ENCODE data around the gene EGLN1.

Gene EGLN1

DNA sequence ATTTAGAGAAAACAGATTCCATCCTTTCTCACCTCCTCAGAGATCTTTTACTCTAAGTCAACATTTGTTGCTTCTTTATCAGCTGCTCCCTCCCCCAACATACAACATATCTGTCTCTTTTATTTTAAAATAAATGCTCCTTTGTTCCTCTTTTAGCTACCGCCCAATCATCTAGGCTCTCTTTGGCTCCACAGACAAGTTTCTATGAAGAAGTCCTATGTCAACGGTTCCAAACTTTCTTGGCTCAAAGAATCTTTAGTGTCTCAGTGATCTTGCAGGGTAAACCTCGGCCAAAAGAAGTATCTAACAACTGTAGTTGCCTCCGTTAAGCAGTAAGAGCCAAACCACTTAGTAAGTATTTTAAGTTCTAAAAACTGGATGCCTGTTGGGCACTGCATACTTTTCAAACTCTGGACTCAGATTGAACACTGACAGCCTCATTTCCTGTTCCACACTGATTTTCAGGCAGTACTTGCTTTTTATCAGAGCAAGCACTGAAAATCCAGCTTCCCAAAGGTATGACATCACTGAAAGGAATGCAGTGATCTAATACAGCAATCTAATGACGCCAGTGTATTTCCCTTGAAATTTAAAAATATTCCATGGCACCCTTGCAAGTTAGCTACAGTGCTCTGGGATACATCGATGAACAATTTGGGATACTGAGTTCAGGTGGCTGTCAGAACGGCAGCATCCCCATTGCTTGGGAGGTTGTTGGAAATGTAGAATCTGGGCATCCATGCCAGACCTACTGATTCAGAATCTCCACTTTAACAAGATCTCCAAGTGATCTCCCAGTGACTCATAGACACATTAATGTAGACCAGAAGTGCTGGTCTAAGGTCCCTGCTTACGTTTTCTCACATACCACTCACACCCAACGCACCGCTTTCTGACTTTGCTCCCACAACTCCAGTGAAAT is 26.8 kb downstream of the EGLN1 start:
- DNase-seq, result no peak

DNA sequence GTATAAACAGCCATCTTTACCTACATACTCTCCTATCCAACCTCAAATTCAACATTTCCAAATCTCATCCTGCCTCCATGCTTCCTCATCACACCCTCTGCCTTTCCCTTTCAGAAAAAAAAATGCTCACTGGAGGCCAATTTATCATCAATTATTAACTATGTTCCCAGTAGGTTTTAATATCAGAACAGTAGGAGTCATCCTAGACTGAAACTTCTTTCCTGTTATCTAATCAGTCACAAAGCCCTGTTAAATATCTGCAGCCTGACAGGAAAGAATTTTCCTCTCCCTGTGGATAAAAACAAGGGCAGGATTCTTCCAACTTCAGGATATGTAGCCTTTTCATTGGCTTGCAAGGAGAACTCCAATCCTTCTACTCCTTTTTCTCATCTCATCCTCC is 28.4 kb downstream of the EGLN1 start:
- DNase-seq, result no peak

DNA sequence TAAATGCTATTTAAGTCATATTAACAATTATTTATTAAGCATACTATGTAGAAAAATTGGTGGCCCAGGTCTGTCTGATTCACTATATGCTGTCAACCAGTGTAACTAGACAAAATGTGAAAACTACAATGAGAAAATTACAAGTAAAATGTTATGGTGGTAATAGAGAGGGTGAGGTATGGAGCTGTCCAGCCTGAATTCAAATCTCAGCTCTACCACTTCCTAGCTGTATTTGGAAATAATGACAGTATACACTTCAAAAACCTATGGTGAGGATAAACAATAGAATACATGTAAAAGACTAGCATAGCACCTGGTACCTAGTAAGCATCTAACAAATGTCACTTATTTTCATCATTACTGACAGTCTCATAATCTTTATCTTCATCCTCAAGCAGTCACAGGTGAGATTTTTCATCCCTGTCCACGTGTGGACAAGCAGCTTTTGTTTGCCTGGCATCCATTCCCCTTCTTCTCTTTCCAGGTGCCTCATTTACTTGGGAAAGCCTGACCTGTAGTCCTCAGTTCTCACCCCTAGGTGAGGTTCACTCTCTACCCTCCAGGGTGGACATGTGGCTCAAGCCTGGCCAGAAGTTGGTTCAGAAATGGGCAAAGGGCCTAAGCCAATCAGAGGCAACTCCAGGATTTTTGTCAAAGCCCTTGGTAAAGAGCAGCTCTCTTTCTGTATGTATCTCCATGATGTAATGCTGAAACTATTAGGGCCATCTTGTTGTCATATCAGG is 29.5 kb downstream of the EGLN1 start:
- no peak for DNase-seq

DNA sequence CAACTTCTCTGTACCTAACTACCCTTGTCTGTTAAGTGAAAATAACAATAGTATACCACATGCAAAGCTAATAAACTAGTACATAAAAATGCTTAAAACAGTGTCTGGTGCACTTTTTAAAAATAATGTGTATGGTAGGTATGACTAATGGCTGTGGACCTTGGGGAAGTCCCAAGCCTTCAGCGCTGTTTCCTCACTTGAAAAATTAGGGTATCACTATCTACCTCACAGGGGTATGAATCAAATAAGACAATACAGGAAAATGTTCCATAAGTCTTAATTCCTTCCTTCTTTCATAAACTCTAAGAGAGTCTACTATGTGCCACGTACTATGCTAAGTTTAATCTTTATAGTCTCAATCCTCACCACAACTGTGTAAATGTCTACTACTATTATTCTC is 32.0 kb downstream of the EGLN1 start:
- DNase-seq, result no peak

DNA sequence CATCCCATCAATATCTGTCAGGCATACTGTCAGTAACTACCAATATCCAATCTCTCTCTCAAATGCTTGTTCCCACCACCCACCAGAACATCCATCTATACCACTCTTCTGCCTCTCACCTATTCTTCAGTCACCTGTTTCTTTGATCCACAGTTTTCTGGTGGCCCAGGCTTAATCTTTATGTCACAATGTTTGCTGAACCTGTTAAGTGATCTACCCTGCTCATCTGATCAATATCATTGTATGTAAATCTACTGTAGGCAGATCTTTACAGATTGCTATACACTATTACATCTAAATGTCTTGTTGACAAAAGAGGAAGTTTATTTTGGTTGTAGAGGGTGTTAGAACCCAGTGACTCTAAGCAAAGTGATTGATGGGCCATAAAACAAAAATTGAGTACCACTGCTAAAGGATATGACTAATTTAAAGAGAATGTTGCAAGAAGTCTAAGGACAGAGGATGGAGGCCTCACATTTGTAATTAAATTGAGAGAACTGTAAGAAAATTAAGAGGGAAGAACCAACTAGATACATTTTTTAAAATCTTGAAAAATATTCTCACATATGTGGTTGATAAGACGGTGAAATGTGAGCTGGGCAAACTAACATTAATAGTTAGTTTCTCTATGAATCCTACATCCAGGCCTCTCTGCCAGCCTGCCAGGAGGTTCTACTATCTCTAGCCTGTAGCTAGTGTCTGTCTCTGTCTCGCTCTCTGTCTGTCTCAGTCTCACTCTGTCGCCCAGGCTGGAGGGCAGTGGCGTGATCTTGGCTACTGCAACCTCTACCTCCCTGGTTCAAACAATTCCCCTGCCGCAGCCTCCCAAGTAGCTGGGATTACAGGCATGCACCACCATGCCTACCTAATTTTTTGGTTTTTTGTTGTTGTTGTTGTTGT is 34.1 kb downstream of the EGLN1 start:
- no peak for DNase-seq

DNA sequence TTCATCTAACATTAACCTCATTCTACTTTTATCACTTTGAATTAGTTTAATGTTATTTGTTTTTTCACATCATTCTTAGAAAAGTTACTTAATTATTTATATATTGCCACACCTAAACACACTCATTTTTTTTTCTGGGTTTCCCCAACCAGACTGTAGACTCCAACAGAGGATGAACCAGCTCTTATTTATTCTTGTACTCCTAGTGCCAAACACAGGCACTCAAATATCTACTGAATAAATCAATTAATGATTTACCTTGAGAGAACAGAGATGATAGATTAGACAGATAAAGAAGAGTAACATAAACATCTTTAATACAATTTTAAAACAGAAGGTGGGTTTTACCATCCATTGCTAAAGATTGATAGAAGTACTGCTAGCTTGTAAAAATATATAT is 35.6 kb downstream of the EGLN1 start:
- no peak for DNase-seq

DNA sequence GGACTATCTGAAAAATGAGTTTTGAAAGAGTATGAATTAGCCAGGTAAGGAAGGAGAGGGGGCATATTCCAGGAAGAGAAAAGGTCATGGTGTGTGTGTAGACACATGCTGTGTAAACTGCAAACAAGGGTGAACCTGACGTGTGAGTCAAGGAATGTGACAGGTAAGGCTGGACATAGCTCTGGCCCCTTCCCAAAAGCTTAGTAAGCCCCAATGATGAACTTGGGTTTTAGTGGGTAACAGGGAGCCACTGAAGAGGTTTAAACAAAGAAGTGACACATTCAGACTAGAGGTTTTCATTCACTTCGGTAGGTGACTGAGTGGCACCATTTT is 36.7 kb downstream of the EGLN1 start:
- DNase-seq, result no peak

DNA sequence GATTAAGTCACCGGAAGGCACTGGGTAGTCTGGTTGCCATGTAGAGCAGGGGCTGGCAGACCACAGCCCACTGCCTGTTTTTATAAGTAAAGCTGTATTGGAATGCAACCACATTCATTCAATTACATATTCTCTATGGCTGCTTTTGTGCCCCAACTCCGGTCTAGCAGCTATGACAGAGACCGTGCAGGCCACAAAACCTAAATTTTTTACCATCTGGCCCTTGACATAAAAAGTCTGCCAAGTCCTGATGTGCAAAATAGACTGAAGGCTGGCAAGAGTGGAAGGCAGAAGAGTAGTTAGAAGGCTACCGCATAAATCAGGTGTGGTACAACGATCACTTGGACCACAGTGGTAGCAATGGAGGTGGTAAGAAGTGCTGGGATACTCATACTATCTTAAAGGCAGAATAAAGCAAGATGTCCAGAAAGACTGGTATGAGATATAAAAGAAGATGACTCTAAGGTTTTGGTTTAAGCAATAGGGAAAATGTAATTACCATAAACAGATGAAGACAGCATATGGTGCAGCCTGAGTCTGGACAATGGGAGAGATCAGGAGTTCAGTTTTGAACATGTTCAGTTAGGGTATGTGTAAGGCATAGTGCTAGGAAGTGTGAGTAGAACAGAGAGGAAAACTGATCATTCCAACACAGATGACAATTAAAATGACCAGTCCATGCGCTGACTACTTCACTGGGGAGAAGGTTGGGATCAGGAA is 37.2 kb downstream of the EGLN1 start:
- peak; percentile 66 for DNase-seq

DNA sequence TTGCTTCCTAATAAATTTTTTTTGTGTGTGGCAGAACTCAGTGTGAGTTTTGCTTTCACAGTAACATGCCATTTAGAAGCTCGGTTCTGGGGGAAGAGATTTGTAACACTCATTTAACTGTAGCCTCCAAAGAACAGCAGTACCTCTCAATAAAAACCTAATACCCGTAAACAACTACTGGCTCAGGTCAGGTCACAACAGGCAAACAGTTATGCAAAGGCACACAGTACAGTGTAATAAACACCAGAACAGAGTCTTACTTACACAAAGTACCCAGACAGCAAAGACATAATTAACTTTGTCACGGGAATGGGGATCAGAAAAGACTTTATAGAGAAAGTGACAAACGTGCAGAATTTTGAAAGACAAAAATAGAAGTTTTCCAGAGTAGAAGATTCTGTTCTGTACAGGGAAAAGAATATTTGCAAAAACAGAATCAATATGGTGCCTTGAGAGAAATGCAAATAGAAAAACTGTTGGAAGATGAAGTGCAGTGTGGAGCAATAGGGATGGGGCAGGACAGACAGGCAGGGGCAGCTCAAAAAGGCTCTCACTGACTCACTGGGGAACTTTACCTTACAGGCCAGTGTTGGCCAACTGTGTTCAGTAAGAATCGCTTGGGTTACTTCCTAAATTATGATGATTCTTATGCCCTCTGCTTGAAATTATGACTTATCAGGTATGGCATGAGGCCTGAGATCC is 38.8 kb downstream of the EGLN1 start:
- peak; percentile 29 for DNase-seq

DNA sequence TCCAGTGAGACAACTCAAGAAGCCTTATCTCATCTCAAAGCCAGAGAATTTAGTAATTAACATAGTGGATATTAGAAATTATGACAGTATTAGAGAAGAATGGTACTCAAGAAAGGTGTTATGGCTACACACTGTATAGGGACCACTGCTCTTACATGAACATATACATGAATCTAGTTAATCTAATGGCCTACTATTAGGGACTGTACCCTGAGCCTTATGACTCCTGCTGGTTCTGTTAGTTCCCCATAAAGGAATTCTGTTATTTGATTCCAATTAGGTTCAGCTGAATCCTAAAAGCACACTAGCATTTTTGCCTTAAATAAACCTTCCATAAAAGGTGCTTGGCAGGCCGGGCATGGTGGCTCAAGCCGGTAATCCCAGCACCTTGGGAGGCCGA is 39.7 kb downstream of the EGLN1 start:
- no peak for DNase-seq

DNA sequence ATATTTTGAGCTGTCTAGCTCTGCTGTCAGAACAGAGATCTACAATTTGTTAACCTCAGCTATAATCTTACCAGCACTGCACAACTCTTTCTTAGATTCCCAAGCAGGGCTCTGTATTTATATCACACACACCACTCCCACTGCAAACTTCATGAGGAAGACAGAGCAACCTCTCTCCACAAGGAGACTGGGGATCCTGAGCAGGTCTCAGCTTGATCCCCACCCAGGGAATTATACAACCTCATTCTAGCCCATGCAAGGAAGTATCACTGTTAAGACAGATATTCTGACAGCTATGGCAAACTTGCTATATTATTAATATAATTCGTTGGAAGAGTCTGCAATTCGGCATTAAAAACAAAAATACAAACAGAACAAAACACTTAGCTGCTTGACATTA is 40.4 kb downstream of the EGLN1 start:
- DNase-seq, result no peak

DNA sequence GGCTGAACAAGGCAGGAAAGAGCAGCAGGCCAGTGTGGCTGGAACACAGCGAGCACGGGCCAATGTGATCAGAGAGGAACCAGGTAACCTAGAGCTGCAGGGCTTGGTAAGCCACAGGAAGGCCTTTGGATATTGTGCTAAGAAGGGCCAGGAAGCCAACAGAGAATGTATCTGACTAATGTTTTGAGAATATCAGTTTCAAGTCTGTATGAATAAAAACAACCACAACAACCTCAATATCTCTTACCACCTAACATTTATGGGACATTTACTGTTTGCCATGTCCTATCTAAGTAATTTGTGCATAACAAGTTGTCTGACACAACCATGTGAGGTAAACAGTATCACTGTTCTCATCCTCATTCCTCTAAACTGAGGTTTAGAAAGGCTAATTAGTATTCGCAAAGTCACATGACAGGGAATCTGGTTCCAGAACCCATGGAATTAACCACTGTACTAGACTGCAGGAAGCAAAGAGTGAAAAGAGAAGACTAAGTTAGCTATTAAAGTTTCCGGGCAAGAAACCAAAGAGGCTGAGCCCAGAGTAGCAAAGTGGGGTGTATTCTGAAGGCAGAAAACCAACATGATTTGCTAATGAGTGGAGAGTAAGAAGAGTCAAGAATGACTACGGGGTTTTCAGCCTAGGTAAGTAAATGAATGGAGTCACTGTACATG is 45.1 kb downstream of the EGLN1 start:
- DNase-seq, result no peak

DNA sequence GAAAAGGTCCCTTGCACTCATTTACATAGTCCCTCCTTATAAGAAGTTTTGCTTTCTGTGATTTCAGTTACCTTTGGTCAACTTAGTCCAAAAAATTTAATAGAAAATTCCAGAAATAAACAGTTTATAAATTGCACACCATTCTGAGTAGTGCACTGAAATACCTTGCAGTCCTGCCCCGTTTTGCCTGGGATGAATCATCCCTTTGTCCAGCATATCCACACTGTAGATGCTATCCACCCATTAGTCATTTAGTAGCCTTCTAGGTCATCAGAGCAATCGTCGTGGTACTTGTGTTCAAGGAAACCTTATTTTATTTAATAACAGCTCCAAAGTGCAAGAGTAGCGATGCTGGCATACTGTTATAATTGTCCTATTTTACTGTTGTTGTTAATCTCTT is 46.0 kb downstream of the EGLN1 start:
- DNase-seq, result no peak

DNA sequence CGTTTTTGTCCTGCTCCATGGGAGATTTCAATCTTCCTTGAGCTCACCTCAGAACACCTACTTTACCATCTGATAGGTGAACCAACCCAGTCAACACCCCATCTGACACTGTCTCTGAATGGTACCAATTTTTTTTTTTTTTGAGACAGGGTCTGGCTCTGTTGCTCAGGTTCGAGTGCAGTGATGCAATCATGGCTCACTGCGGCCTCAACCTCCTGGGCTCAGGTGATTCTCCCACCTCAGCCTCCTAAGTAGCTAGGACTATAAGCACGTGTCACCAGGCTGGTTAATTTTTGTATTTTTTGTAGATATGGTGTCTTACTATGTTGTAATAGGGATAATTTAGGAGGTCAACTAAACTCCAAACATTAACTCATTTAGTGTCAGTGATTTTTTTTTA is 47.7 kb downstream of the EGLN1 start:
- DNase-seq, result no peak

DNA sequence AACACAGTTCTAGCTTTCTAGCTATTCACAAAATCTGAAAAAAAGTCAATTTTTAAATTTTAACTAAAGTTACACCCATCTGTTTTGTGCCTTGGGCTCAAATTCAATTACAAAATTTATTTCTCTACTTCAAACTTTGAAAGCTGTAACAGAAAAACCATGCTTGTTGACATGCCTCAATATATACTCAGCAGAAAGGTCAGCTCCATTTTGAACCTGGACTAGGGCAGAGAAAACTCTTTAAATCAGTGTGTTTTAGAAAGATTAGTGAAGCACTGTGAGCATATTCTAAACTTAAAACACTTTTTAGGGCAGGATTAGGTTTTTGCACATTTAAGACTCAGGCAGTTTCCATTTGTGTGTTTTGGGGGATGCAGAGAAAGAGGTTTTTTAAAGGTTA is 49.6 kb downstream of the EGLN1 start:
- DNase-seq, result no peak

DNA sequence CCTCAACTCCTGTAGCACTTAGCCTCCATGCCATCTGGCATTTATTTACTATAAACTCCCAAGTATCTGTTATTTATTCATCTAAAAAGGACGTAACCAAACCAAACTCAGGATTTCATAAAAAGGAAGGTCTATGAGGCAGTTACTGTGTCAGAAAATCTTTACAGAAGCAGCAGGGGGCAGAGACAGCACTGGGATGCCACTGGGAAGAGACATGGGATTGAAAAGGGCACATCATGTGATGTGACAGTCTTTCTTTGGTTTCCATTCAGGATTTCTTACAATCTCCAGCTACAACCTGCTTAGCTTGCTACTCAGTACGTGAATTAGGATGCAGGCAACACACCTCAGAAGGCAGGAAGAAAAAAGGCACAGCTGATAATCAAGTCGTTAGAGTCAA is 52.8 kb downstream of the EGLN1 start:
- no peak for DNase-seq

DNA sequence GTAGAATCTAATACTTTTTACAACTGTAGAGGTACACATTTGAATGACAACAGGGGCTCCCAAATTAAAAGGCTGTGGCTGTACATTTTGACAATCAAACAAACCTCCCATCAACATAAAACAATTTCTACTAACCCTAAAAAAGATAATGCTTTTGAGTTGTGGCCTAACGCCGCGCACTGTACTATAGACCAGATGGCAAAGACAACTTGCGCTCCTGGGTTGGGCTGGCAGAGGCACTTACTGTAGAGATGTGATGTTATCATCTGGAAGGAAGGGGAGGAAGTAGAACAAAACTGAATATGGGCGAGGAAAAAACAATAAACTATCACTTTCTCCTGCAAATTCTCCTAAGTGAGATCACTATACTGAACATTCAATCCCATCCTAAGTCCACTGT is 57.9 kb downstream of the EGLN1 start:
- no peak for DNase-seq

DNA sequence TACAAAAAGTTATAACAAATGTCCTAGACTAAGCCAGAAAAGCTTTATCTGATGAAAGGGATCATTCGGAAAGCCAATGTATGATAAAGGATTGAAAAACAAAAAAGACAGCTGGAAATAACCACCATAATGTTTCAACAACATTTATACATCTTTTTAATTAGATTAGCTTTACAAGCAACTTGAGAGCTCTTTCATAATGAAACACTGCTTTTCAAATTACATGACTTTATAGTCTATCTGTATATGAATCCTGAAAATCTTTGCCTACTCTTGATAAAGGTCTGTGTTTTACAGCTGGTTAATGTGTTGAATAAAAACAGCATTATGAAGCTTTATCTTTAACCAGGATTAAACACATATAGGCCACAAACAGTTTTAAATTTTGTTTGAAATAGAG is 58.5 kb downstream of the EGLN1 start:
- DNase-seq, result no peak

DNA sequence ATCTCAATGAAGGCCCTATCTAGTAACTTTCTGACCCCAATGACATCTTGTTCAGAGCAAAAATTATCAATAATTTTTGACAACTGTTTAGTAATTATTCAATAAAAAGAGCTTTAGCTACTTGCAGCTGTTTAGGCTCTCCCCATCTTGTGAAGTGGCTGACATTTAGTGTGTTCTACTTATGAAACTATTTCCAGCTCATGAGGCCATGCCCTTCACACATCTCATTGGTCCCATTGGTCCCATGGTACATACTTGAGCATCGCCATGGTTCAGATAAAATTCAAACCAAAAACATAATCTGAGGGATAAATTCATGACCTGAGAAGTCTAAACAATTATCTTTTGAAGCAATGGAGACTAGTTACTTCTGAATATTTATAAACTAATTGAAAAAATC is 59.8 kb downstream of the EGLN1 start:
- DNase-seq, result no peak

DNA sequence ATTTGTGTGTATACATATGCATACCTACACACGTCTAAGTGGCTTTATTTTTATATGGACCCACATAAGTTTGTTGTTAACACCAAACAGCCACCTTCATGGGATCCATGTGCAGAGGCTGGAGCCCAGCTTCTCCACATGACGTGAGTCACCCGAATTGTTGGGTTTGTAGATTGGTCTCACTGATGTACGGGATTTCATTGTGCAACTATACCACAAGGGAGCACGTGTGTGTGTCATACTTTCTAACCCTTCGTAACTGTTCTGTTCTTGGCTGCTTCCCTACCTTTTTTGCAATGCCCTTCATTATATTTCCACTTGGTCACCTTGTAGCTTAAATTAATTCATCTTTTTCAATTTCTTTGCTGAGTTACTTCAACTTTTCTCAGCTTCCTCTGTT is 63.0 kb downstream of the EGLN1 start:
- no peak for DNase-seq

DNA sequence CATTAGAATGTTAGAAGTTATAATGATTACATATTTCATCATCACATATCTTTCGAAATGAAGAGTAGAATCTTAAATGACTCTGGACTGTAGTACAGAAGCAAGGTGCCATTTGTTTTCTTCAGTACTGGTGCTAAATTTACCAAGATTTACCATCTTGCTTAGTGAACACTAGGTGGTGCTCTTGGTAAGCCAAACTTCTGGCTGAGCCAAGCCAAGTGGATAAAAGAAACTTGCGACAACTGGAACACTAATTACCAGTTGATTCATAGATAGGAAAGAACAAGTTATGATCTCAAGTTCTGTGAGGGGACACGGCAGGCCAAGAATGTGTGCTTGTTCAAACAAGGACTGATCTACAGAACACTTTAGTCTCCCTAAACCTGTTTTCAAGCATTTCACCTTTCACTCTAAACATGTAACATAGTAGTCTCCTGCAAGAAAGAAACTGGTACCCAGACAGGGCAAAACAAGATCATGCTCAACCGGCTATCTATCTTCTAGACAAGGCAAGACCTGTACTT is 64.2 kb downstream of the EGLN1 start:
- DNase-seq, result peak; percentile 89
